HCT116 (cell line): ENCODE data around the gene CNKSR3. TPM values are rescaled to one million over a fixed set of nuclear protein-coding genes. Genes with fewer than 3 reads are reported as not detected.
A peak's percentile ranks its signal among the peaks of the same experiment; 100 is the strongest.

Experiments
- ATAC-seq: fragments of 200-7000 bp; cut with Tn5 transposase; 2 replicates; pipeline ENCODE4 v1.9.1; 2020; ENCODE audit warnings: mild to moderate bottlenecking, moderate library complexity
- BruUV-seq: library from RNA; stranded (reverse); fragments of 400-500 nt; replicated peaks from 2 replicates; lab custom pipeline; 2021; lab: Mats Ljungman, UMichigan
- CTCF ChIA-PET: fragments of 300-600 bp; sonication (Branson Sonifier 250); formaldehyde crosslinking; loops from one replicate; lab custom pipeline; 2021; ENCODE audit warnings: antibody characterized with exemption; lab: Charles Lee
- POLR2A ChIA-PET: fragments of 300-600, 350-600 bp; sonication (Branson Sonifier 250); formaldehyde crosslinking; loops from one replicate; lab custom pipeline; 2021; ENCODE audit warnings: antibody characterized with exemption; lab: Charles Lee
- RAD21 ChIA-PET, 2 experiments: fragments of 300-600 bp; sonication (Branson Sonifier 250); formaldehyde crosslinking; loops; one replicate each; lab custom pipeline; 2023; ENCODE audit warnings: low total read pairs in 2 of 2; ENCODE audit not compliant: uncharacterized antibody in 2 of 2, unreplicated experiment in 2 of 2, low non-redundant PET in 1 of 2; lab: Charles Lee
- DNase-seq: peaks from one replicate; pipeline ENCODE4 v3.0.0-alpha.2; 2010; ENCODE audit warnings: low read depth, low spot score
- H2AFZ ChIP-seq: fragments of 200-600 bp; shearing (Covaris generic), sonication (generic); 2 replicates; pipeline ENCODE4 v1.6.1; 2017; ENCODE audit warnings: low read depth, mixed run types, mixed read lengths, antibody characterized with exemption, low read length; ENCODE audit not compliant: poor library complexity, severe bottlenecking
- H3K27ac ChIP-seq: 2 replicates; pipeline ENCODE4 v1.5.1; 2012; ENCODE audit warnings: low read depth, low read length
- H3K27me3 ChIP-seq: fragments of 200-600 bp; sonication (generic); 2 replicates; pipeline ENCODE4 v1.6.1; 2016; ENCODE audit warnings: mixed run types, low read length, mixed read lengths; ENCODE audit not compliant: insufficient read depth
- H3K36me3 ChIP-seq, 2 experiments: fragments of 200-500 bp in 1 of 2; fragments of 200-600 bp in 1 of 2; sonication (Bioruptor generic) in 1 of 2; sonication (generic) in 1 of 2; 2 replicates each; pipeline versions ENCODE4 v1.5.1 to v1.6.1; 2014 to 2016; ENCODE audit warnings: low read length in 2 of 2, inconsistent platforms in 1 of 2, mixed read lengths in 1 of 2, mixed run types in 1 of 2; ENCODE audit not compliant: insufficient read depth in 2 of 2, control insufficient read depth in 1 of 2
- H3K4me1 ChIP-seq, 2 experiments: fragments of 200-600 bp in 1 of 2; sonication (generic) in 1 of 2; 2 replicates each; pipeline versions ENCODE4 v1.5.1 to v1.6.1; 2012 to 2017; ENCODE audit warnings: low read length in 2 of 2, inconsistent platforms in 1 of 2, mild to moderate bottlenecking in 1 of 2, mixed read lengths in 1 of 2, mixed run types in 1 of 2, moderate library complexity in 1 of 2; ENCODE audit not compliant: insufficient read depth in 2 of 2, control insufficient read depth in 1 of 2
- H3K4me2 ChIP-seq: fragments of 200-600 bp; sonication (generic); 2 replicates; pipeline ENCODE4 v1.6.1; 2017; ENCODE audit warnings: mixed run types, low read length, mixed read lengths
- H3K4me3 ChIP-seq, 2 experiments: fragments of 200-600 bp in 1 of 2; sonication (generic) in 1 of 2; replicated peaks in 1 of 2; 2 replicates each; pipeline ENCODE4 v1.5.1; 2011 to 2016; ENCODE audit warnings: low read length in 2 of 2, control low read depth in 1 of 2, low read depth in 1 of 2, mild to moderate bottlenecking in 1 of 2, mixed read lengths in 1 of 2, mixed run types in 1 of 2
- H3K79me2 ChIP-seq: fragments of 200-600 bp; sonication (generic); 2 replicates; pipeline ENCODE4 v1.6.1; 2017; ENCODE audit warnings: mild to moderate bottlenecking, mixed run types, low read length, moderate library complexity, mixed read lengths; ENCODE audit not compliant: insufficient read depth
- H3K9ac ChIP-seq: fragments of 200-600 bp; sonication (generic); 2 replicates; pipeline ENCODE4 v1.6.1; 2016; ENCODE audit warnings: low read length, mixed read lengths
- H3K9me2 ChIP-seq: fragments of 200-600 bp; sonication (generic), shearing (Covaris generic); 2 replicates; pipeline ENCODE4 v1.6.1; 2017; ENCODE audit warnings: mixed run types, mild to moderate bottlenecking, moderate library complexity; ENCODE audit not compliant: insufficient read depth
- H3K9me3 ChIP-seq, 2 experiments: fragments of 200-500 bp in 1 of 2; fragments of 200-600 bp in 1 of 2; sonication (Bioruptor generic) in 1 of 2; sonication (generic) in 1 of 2; 2 replicates each; pipeline ENCODE4 v1.6.1; 2014 to 2017; ENCODE audit warnings: low read length in 2 of 2, mixed read lengths in 2 of 2, inconsistent platforms in 1 of 2, low read depth in 1 of 2, mild to moderate bottlenecking in 1 of 2, mixed run types in 1 of 2, moderate library complexity in 1 of 2; ENCODE audit not compliant: control insufficient read depth in 1 of 2, insufficient read depth in 1 of 2
- H4K20me1 ChIP-seq: fragments of 200-600 bp; sonication (generic), shearing (Covaris generic); 2 replicates; pipeline ENCODE4 v1.6.1; 2017; ENCODE audit warnings: mixed run types, mild to moderate bottlenecking, moderate library complexity; ENCODE audit not compliant: insufficient read depth
- EGR1 ChIP-seq: IDR thresholded peaks from 2 replicates; pipeline ENCODE4 v1.6.1; 2012; ENCODE audit warnings: low read depth
- FOSL1 ChIP-seq: IDR thresholded peaks from 2 replicates; pipeline ENCODE4 v1.6.1; 2012; ENCODE audit warnings: low read depth
- SIN3A ChIP-seq: IDR thresholded peaks from 2 replicates; pipeline ENCODE4 v1.6.1; 2012; ENCODE audit warnings: low read depth
- TCF7L2 ChIP-seq: IDR thresholded peaks from 2 replicates; pipeline ENCODE4 v1.7.0; 2011; ENCODE audit warnings: borderline replicate concordance, inconsistent platforms; ENCODE audit not compliant: insufficient read depth, insufficient read length; ENCODE audit errors: extremely low read depth
- ZBTB33 ChIP-seq: IDR thresholded peaks from 2 replicates; pipeline ENCODE4 v1.6.1; 2011; ENCODE audit warnings: mild to moderate bottlenecking, low read length, moderate library complexity; ENCODE audit not compliant: insufficient replicate concordance; ENCODE audit errors: extremely low read depth
- ZNF274 ChIP-seq: fragments of 200-500 bp; sonication (Bioruptor generic); IDR thresholded peaks from 2 replicates; pipeline ENCODE4 v1.6.1; 2014; ENCODE audit warnings: mild to moderate bottlenecking, low read depth, low read length, inconsistent platforms
- intact Hi-C: fragments of 100-400 bp; cut with micrococcal nuclease; formaldehyde crosslinking; loops from 2 replicates; pipeline ENCODE4 v1.10.0; 2022
- total RNA-seq: library from RNA; stranded (reverse); gene quantifications from one replicate; pipeline ENCODE4 v1.2.1, GENCODE V29; 2021; ENCODE audit not compliant: unreplicated experiment
- TF ChIP-seq, protein P1 (sequence below): IDR thresholded peaks from 2 replicates; pipeline ENCODE4 v1.6.1; 2012

The CNKSR3 gene
- total RNA-seq, 1 experiment from 2014 or later, result 15.4 TPM

DNA sequence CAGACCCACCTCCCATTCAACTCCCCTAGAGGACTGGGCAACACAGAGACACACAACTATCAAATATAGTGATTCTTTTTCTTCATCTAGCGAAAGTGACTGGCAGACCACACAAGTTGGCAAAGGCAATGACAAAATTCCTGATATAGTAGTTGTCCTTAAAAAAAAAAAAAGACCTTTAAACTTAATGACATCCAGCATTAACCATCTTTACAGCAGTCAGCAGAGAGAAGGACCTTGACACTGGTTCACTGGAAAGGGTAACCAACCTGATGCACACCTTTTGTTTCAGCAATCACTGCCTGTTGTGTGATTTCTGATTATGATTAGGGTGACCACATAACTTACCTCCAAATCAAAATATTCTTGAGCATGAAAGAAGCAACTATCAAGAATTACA, 1.7 kb upstream of the CNKSR3 start:
- Histone ChIP-seq H4K20me1 (no peaks in the 10 kb centered on the region; the same call in 1 of the 2 replicates), H3K9me2 (no peaks in the 10 kb centered on the region), H3K79me2 (peaks cover 26% of the 10 kb centered on the region), H3K9ac (peak overlapping the region; percentile 28; the same call in 1 of the 2 replicates), H2AFZ (no peak overlapping the region), H3K4me3 (peak overlapping the region in 1 of 2 experiments; percentile 44; a peak in 2 of 4 replicates), H3K9me3 (no peaks in the 10 kb centered on the region), H3K36me3 (no peaks in the 10 kb centered on the region), H3K27me3 (no peaks in the 10 kb centered on the region), H3K27ac (no peak overlapping the region), H3K4me2 (peak overlapping the region; percentile 78), H3K4me1 (peaks cover 13 to 24% of the 10 kb centered on the region in 2 experiments)
- TSS peak; percentile 38 for BruUV-seq
- ChIA-PET RAD21 (no interaction called here), CTCF (interaction anchor here (0.8 to 4.0 kb wide), 3 partner anchors 11 to 293 kb away, joined by 3 to 21 read pairs (median 6); no protein-coding TSS in a partner anchor), POLR2A (interaction anchor here (0.5 kb wide), 1 partner anchor 10 kb away, joined by 5 read pairs; no protein-coding TSS in a partner anchor)
- no peak for ATAC-seq
- intact Hi-C loops, result loop anchor here (5.0 kb wide), 1 partner anchor 105 kb away; no protein-coding TSS in a partner anchor
- TF ChIP-seq, protein P1, sequence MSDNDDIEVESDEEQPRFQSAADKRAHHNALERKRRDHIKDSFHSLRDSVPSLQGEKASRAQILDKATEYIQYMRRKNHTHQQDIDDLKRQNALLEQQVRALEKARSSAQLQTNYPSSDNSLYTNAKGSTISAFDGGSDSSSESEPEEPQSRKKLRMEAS, result no peak
- TF ChIP-seq EGR1 (no peak), TCF7L2 (no peak), ZBTB33 (no peak), FOSL1 (no peak), ZNF274 (no peak), SIN3A (no peak)
- no peak for DNase-seq
